A673 (cell line): Measurements from ENCODE around the gene RPS6KL1. TPM values are rescaled to one million over a fixed set of nuclear protein-coding genes. Genes with fewer than 3 reads are reported as not detected.

Experiments used
- BruUV-seq: library from RNA; stranded (reverse); fragments of 400-500 nt; replicated peaks from 2 replicates; lab custom pipeline; 2021; lab: Mats Ljungman, UMichigan
- CTCF ChIA-PET: fragments of 300-600 bp; sonication (Branson Sonifier 250); formaldehyde crosslinking; loops from one replicate; lab custom pipeline; 2022; ENCODE audit warnings: antibody characterized with exemption; lab: Charles Lee
- POLR2A ChIA-PET: fragments of 300-600 bp; sonication (Branson Sonifier 250); formaldehyde crosslinking; loops from one replicate; lab custom pipeline; 2022; ENCODE audit warnings: antibody characterized with exemption; ENCODE audit not compliant: low non-redundant PET; lab: Charles Lee
- DNase-seq: peaks from one replicate; pipeline ENCODE4 v3.0.0-alpha.2; 2015; ENCODE audit warnings: low spot score
- H3K27ac ChIP-seq: fragments of 200-600 bp; sonication (generic); 2 replicates; pipeline ENCODE4 v1.5.1; 2016; ENCODE audit warnings: mixed run types, low read depth, mild to moderate bottlenecking, mixed read lengths, antibody characterized with exemption, low read length; ENCODE audit not compliant: poor library complexity, severe bottlenecking
- H3K27me3 ChIP-seq: fragments of 200-600 bp; sonication (generic); replicated peaks from 2 replicates; pipeline ENCODE4 v1.6.1; 2017; ENCODE audit warnings: mixed run types, low read depth, mild to moderate bottlenecking, mixed read lengths, antibody characterized with exemption, low read length; ENCODE audit not compliant: insufficient read depth, poor library complexity
- H3K36me3 ChIP-seq: fragments of 200-600 bp; sonication (generic); 2 replicates; pipeline ENCODE4 v1.6.1; 2016; ENCODE audit warnings: mixed run types, mild to moderate bottlenecking, mixed read lengths, antibody characterized with exemption, low read length; ENCODE audit not compliant: insufficient read depth, poor library complexity, severe bottlenecking
- H3K4me1 ChIP-seq: fragments of 200-600 bp; sonication (generic); 2 replicates; pipeline ENCODE4 v1.6.1; 2017; ENCODE audit warnings: mixed run types, mild to moderate bottlenecking, mixed read lengths, antibody characterized with exemption, low read length; ENCODE audit not compliant: insufficient read depth, poor library complexity, severe bottlenecking
- H3K4me3 ChIP-seq: fragments of 200-600 bp; sonication (generic); 2 replicates; pipeline ENCODE4 v1.5.1; 2016; ENCODE audit warnings: low read depth, mixed run types, mild to moderate bottlenecking, mixed read lengths, low read length; ENCODE audit not compliant: poor library complexity, severe bottlenecking
- H3K9me3 ChIP-seq: fragments of 200-600 bp; sonication (generic); 2 replicates; pipeline ENCODE4 v1.6.1; 2016; ENCODE audit warnings: mixed run types, low read depth, mild to moderate bottlenecking, mixed read lengths, antibody characterized with exemption, low read length; ENCODE audit not compliant: poor library complexity, severe bottlenecking
- EZH2 ChIP-seq: fragments of 200-600 bp; sonication (generic); IDR thresholded peaks from 2 replicates; pipeline ENCODE4 v1.6.1; 2017; ENCODE audit warnings: borderline replicate concordance, low read depth, mild to moderate bottlenecking, mixed read lengths, antibody characterized with exemption, low read length; ENCODE audit not compliant: poor library complexity, severe bottlenecking
- intact Hi-C: fragments of 100-400 bp; cut with micrococcal nuclease; formaldehyde crosslinking; loops from one replicate; pipeline ENCODE4 v1.10.0; 2022; ENCODE audit not compliant: unreplicated experiment
- total RNA-seq: library from RNA; stranded (reverse); gene quantifications from 2 replicates; pipeline ENCODE4 v1.2.3, GENCODE V29; 2021
- TF ChIP-seq, protein P1 (sequence below): fragments of 300-800, 200-600 bp; sonication (generic); conservative IDR thresholded peaks from 2 replicates; pipeline ENCODE4 v1.5.1; 2017; ENCODE audit warnings: low read depth, mild to moderate bottlenecking, antibody characterized with exemption, low read length, moderate library complexity, mixed read lengths

The RPS6KL1 gene
- total RNA-seq, 1 experiment from 2014 or later = 0.80 TPM

DNA sequence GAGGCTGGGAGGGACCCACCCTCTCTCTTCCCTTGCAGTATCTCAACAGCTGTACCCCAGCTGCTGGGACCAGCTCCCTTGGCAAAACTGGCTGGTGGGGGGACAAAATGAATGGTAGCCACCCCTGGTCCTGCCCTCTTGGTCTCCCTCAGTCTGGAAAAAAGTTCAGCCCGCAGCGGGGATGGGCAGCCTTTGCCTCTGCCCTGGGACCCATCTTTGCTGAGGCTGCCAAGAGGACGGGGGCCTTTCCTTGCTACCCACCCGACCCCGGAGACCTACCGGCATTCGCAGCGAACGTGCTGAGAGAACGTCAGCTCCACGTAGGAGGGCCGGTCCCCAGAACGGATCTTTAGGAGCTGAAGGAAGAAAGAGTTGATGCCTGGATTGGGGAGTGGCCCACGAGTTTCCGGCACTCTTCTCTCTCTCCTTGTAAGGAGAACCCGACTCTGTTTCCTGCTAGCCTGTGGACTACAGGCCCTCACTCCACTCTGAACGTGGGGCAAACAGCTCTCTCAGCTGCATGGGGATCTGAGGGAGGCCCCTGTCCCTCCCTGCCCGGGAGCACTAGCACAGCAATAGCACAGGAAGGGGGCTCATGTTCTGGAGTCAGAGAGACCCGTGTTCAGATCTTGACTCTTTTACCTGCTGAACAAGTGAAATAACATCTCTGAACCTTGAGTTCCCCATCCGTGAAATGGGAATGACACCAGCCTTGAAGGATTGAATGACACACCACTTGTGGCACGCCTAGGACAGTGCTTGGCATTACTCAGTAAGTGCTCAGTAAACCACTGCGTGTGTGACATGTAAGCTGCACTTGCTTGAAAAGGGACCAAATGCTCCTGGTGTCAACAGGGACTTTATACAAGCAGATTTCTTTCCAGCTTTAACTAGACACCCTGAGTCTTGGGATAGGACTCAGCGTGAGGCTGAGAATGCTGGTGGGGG lies 25.4 kb upstream of the RPS6KL1 start:
- no TSS peak for BruUV-seq
- ChIA-PET CTCF (interaction anchor here (0.5 to 0.8 kb wide), 2 partner anchors 37 to 318 kb away, joined by 3 to 5 read pairs; no protein-coding TSS in a partner anchor), POLR2A (no interaction called here)
- no peak for DNase-seq
- Histone ChIP-seq H3K9me3 (no peaks in the 10 kb centered on the region), H3K36me3 (no peaks in the 10 kb centered on the region), H3K4me3 (no peak overlapping the region), H3K27me3 (no peaks in the 10 kb centered on the region), H3K27ac (no peak overlapping the region), H3K4me1 (peaks cover 3% of the 10 kb centered on the region)
- intact Hi-C loops = loop anchor here (5.0 kb wide), 1 partner anchor 349 kb away; no protein-coding TSS in a partner anchor
- TF ChIP-seq EZH2 = no peak
- TF ChIP-seq, protein P1, sequence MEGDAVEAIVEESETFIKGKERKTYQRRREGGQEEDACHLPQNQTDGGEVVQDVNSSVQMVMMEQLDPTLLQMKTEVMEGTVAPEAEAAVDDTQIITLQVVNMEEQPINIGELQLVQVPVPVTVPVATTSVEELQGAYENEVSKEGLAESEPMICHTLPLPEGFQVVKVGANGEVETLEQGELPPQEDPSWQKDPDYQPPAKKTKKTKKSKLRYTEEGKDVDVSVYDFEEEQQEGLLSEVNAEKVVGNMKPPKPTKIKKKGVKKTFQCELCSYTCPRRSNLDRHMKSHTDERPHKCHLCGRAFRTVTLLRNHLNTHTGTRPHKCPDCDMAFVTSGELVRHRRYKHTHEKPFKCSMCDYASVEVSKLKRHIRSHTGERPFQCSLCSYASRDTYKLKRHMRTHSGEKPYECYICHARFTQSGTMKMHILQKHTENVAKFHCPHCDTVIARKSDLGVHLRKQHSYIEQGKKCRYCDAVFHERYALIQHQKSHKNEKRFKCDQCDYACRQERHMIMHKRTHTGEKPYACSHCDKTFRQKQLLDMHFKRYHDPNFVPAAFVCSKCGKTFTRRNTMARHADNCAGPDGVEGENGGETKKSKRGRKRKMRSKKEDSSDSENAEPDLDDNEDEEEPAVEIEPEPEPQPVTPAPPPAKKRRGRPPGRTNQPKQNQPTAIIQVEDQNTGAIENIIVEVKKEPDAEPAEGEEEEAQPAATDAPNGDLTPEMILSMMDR = no peak

DNA sequence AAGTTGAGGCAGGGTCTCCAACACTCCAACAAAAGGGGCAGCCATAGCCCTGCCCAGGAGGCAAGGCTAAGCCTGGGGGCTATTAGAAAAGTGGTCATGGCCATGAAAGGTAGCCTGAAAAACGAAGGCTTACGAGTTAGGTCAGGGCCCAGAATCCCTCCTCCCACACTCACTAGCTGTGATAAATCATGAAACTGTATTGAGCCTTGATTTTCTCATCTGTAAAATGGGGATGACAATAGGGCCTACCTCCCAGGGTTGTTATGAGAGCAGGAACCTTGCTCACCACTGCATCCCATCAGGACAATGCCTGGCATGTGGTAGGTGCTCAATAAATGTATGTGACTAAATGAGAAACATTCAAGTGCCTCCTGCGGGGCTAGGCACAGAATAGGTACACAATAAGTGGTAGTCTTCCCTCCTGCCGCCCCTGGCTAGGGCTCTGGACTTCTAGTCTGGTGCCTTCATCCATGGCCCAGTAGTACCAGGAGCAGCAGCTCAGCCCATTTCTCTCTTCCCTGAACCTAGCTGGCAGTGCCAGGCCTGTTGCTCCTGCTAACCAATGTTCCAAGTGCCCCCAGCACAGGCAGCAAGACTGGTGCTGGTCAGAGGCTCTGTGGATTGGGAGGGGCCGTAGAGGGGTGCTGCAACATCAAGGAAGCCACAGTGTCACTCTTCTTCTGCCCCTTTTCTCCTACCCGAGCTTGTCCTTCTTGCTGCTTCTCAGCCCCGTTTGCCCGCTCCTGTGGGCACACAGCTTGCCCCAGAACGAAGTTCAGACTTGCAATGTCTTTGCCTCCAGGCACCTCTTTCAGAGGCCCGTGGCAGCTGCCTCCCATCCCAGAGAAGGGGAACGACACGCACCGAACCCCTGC lies 24.5 kb upstream of the RPS6KL1 start:
- H3K36me3 ChIP-seq = no peaks in the 10 kb centered on the region
- no peak overlapping the region for H3K4me3 ChIP-seq
- H3K9me3 ChIP-seq = no peaks in the 10 kb centered on the region
- intact Hi-C loops = loop anchor here (5.0 kb wide), 1 partner anchor 350 kb away; no protein-coding TSS in a partner anchor
- no peaks in the 10 kb centered on the region for H3K27me3 ChIP-seq
- POLR2A ChIA-PET = no interaction called here
- no TSS peak for BruUV-seq
- H3K4me1 ChIP-seq = peaks cover 3% of the 10 kb centered on the region
- no peak overlapping the region for H3K27ac ChIP-seq
- TF ChIP-seq, protein P1 = no peak
- no peak for TF ChIP-seq EZH2
- CTCF ChIA-PET = interaction anchor here (0.5 to 0.8 kb wide), 3 partner anchors 36 to 189 kb away, joined by 3 to 4 read pairs (median 3); no protein-coding TSS in a partner anchor
- no peak for DNase-seq

DNA sequence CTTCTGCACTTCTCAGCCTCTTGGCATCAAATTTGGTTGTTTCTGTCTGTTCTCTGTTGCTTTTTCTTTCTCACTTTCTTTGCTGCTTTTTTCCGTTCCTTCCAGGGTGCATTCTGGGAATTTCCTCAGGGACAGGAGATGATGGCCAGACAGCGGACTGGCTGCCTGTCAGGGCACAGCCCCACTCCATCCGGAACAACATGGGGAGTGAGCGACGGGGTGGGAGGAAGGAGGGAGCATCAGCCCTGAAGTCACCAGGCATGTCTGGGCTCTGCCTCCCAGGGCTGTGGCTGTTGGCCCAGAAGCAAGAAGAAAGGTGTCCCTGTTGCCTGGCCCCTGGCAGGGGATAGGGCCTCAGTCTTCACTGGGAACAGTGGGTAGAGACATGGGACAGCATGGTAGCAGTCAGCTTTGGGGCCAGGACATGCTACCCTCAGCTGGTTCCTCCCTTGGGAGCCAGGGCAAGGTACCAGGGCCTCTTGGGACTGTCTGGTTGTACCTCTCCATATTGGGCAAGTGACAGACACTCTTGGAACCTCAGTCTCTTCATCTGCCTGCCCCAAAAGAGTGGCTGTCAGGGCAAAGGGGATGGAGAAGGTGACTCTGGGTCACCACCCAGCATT lies 23.7 kb upstream of the RPS6KL1 start:
- DNase-seq = no peak
- no peaks in the 10 kb centered on the region for H3K36me3 ChIP-seq
- no peak overlapping the region for H3K4me3 ChIP-seq
- BruUV-seq = no TSS peak
- peaks cover 10% of the 10 kb centered on the region for H3K4me1 ChIP-seq
- intact Hi-C loops = loop anchor here (1.0 to 5.0 kb wide), 2 partner anchors 142 to 351 kb away; no protein-coding TSS in a partner anchor
- H3K27ac ChIP-seq = peak overlapping the region; percentile 10
- no peaks in the 10 kb centered on the region for H3K27me3 ChIP-seq
- H3K9me3 ChIP-seq = no peaks in the 10 kb centered on the region
- POLR2A ChIA-PET = no interaction called here
- no peak for TF ChIP-seq EZH2
- TF ChIP-seq, protein P1 = 0 out of 2 replicates have a peak, but pooled peaks have one; percentile 8
- CTCF ChIA-PET = interaction anchor here (0.5 to 2.3 kb wide), 2 partner anchors 11 to 64 kb away, joined by 4 to 8 read pairs; no protein-coding TSS in a partner anchor
